NCI-H1436 (cell line): ENCODE results near the gene MEIS2.
A peak's percentile ranks its signal among the peaks of the same experiment; 100 is the strongest.

Source experiments
- DNase-seq: peaks from one replicate; lab custom pipeline; 2025; lab: John Stamatoyannopoulos, UW

The MEIS2 gene

DNA sequence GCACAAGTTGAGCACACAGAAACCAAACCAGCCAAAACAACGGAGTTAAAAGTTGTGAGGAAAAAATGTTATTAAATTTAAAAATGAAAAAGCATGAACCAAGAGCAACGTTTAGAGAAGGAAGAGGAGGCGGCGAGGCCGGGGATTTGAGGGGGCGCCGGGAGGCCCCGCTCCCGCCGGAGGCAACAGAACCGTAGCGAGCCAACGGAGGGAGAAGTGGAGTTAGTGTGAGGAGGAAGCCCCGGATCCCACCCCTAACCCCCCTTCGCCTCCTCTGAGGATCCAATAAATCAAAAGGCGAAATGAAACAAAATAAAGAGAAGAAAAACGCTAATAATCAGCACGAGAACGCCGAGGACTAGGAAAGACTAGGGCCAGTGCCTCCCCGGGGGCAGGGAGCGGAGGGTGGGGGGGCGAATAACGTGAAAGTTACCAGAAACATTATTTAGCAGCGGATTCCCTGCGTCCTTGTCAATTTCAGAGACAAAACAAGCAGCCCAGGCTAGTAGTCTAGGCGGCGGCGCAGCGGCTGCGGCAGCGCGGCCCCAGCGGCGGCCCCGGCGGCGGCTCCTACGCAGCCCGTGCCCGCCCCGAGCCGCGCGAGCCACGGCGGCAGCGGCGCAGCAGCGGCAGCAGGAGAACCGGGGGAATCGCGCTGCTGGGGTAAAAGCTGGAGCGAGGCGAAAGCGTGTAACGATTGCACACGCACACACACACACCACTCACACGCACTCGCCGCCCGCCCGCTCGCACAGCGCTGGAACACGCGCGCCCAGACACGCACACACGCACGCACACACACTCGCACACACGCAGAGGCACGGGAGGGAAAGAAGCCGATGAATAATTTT lies 1.7 kb downstream of the MEIS2 start:
- DNase-seq = peak; percentile 4

GRCh38 chr15:37097144-37097919 lies 3.0 kb downstream of the MEIS2 start:
- no peak for DNase-seq

DNA sequence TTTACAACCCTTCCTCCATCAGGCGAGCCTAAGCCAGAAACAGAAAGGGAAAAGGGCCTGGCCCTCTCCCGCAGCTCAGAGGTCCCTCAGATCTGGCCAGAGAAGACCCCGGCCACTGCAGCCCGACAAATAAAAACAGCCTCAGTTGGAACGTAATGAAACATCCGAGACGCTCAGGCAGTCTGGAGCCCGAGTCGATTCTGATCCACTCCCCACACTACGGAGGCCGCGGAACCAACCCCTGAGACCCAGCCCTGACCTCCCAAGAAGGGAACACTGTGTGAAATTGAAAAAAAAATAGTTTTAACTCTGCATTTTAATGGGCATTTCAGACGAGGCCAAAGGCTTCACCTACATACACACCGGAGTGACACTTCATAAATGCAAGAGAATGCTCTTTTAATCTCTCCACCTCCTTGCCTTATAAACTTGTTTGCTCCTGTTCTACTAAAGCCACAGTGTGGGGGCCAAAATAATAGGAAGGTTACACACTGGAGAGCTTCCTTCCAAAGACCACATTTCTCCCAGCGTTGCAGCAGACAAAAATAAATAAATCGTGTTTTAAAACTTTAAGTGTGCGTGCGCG lies 3.7 kb downstream of the MEIS2 start:
- no peak for DNase-seq

- DNase-seq = no peak
Observed at GRCh38 chr15:37095770-37096557, 4.4 kb downstream of the MEIS2 start.

- DNase-seq = no peak
Observed at GRCh38 chr15:37094915-37095711, 5.2 kb downstream of the MEIS2 start.

- no peak for DNase-seq
Observed at GRCh38 chr15:37094333-37094914, 5.9 kb downstream of the MEIS2 start.

DNA sequence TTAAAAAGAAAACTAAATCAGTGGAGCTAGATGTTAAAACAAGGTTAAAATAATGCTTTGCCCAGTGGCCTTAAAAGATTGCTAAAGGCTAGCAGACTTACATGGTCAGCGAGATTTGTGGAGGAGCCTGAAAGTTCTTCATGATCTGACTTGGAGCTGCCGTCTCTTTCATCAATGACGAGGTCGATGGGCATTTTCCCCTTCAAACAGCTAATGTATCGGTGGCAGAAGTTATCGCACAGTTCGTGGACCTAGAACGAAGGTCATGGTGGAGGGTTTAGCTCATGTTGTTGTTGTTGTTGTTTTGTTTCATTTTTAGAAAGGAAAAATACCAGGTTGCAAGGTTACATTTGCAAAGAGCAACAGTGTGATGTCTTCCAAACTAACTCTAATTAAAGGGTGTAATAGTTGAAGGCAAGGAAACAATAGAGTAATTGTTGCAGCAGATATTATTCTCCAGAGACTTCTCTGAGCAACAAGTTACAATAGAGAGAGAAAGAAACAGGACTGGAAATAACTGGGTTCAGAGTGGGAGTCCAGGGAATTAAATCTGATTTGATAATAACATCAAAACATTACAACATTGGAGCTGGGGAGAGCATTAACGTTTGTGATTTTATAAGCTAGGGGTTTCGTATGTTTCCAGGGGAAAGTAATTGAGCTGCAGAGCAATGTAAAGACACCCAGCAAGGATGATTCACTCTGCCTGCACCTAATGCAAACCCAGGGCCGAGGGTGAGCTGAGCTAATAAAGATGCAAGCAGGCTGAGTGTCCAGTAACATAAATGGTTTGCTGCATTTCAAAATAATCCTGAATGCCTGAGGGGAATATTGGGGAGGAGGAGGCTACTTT lies 6.6 kb downstream of the MEIS2 start:
- no peak for DNase-seq

DNA sequence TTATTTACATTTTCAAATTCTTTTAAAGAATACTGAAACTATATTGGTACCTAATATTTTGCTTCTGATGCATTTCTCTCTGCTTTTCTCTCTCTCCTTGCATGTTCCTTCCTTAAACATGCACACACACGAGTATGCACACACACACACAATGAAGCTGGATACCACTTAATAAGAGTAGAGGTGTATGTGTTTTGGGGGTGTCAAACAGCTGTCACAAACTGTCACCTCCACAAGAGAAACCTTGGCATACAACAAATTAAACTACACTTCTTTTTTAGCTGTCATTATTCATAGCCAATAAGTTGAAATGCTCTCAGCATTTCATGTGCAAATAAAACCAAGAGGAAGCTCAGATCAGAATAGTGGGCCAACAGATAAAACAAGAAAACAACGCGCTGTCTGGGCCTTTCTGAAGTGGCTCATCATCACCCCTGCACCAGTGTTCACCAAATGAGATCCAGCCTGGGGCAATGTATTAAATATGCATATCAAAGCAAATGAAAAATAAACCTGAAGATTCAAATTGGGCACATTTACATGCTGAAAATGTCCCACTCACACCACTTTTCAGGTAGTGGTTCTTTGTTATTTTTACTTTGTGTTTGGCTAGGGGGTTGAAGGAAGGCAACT lies 9.7 kb downstream of the MEIS2 start:
- no peak for DNase-seq

- DNase-seq = no peak
Observed at GRCh38 chr15:37088436-37088835, 11.9 kb downstream of the MEIS2 start.

- peak; percentile 33 for DNase-seq
Observed at GRCh38 chr15:37087131-37087588, 13.2 kb downstream of the MEIS2 start.

- DNase-seq = no peak
Observed at GRCh38 chr15:37086521-37086920, 13.8 kb downstream of the MEIS2 start.

- no peak for DNase-seq
Observed at GRCh38 chr15:37086120-37086519, 14.2 kb downstream of the MEIS2 start.

DNA sequence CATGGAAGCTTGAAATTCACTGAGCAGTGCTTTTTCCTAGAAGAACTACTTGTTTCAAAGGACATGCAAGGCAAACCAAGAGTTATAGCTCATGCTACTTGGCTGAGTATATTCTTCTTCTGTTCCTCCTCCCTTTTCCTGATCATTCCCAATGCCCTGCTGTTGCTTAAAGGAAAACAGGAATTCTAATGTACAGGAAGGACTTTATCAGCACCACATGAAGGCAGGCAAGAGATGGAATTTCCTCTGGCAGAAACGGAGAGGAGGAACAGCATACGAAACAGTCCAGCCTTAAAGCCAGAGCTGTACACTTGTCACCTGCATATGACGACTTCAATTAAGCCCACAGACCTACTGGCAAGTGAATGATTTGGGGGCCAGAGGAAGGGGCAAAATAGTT lies 15.7 kb downstream of the MEIS2 start:
- DNase-seq = no peak

- no peak for DNase-seq
Observed at GRCh38 chr15:37083610-37084009, 16.7 kb downstream of the MEIS2 start.

GRCh38 chr15:37081983-37082382 lies 18.4 kb downstream of the MEIS2 start:
- no peak for DNase-seq

GRCh38 chr15:37080261-37080921 lies 20.0 kb downstream of the MEIS2 start:
- no peak for DNase-seq

DNA sequence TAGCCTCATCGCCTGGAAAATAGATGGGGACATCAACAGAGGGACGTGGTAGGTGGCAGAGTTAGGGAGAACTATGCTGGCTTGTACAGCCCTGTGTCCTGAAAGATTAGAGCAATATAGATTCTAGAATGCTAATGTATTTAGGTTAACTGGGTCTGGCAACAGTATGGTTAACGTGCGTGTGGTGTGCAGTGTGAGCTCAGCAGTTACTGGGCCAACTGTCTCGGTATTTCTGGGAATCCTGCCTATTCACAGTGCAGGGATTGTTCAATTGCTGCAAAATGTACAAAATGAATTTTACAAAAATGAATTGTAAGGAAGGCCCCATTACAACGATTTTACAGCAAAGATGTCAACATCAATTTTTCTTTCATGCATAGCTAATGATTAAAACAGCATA lies 20.6 kb downstream of the MEIS2 start:
- DNase-seq = no peak

- DNase-seq = no peak
Observed at GRCh38 chr15:37078566-37078965, 21.8 kb downstream of the MEIS2 start.
